C4-2B (cell line): ENCODE measurements around the gene OR2T29.
"Not testable (repeated sequence)": the region's sequence is repeated elsewhere in the genome, so short reads cannot be mapped to it uniquely, and the experiment has no call there.

ENCODE experiments used
- ZFX ChIP-seq: fragments of 450-650 bp; IDR thresholded peaks from 2 replicates; pipeline ENCODE4 v1.6.1; 2017
- TF ChIP-seq, protein P1 (sequence below): fragments of 450-650 bp; conservative IDR thresholded peaks from 2 replicates; pipeline ENCODE4 v1.5.1; 2017; ENCODE audit warnings: mild to moderate bottlenecking

DNA sequence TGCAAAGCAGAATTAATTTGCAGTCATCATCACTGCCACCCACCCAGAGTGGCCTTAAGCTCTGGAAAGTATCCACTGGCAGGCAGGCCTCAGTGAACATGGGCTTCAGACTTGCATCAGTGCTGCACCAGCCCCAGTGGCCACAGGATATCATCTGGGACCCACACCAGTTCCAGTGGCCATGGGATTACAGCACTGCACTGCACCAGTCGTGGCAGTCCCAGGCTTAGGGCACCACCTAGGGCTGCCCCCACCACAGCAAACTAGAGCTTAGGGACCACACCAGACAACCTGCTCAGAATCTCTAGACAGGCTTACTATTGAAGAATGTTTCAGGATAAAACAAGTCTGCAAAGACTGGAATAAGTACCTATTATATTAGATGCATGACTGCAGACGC lies 15.2 kb downstream of the OR2T29 start:
- TF ChIP-seq, protein P1, sequence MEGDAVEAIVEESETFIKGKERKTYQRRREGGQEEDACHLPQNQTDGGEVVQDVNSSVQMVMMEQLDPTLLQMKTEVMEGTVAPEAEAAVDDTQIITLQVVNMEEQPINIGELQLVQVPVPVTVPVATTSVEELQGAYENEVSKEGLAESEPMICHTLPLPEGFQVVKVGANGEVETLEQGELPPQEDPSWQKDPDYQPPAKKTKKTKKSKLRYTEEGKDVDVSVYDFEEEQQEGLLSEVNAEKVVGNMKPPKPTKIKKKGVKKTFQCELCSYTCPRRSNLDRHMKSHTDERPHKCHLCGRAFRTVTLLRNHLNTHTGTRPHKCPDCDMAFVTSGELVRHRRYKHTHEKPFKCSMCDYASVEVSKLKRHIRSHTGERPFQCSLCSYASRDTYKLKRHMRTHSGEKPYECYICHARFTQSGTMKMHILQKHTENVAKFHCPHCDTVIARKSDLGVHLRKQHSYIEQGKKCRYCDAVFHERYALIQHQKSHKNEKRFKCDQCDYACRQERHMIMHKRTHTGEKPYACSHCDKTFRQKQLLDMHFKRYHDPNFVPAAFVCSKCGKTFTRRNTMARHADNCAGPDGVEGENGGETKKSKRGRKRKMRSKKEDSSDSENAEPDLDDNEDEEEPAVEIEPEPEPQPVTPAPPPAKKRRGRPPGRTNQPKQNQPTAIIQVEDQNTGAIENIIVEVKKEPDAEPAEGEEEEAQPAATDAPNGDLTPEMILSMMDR = not testable (repeated sequence)
- TF ChIP-seq ZFX = not testable (repeated sequence)
